ENCODE measurements around the gene ARV1.
"Not testable (repeated sequence)": the region's sequence is repeated elsewhere in the genome, so short reads cannot be mapped to it uniquely, and the experiment has no call there.

The ARV1 gene

DNA sequence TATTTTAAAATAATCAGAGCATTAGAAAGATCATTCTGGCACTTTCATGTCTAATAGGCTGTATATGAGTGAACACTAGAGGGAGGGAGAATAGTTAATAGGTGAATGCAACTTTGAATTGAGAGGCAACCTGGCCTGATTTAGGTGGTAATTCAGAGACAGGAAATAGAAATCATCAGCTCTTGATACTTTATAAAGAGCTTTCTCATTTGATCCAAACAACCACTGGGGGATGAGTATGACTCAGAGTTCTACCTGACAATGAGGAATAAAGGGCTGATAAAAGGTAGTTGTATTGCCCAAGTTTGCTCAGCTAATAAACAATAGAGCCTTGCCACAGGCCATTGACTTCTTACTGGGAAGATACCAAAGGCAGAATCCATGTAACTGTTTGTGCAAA, 66.4 kb downstream of the ARV1 start:
- no peak for DNase-seq

DNA sequence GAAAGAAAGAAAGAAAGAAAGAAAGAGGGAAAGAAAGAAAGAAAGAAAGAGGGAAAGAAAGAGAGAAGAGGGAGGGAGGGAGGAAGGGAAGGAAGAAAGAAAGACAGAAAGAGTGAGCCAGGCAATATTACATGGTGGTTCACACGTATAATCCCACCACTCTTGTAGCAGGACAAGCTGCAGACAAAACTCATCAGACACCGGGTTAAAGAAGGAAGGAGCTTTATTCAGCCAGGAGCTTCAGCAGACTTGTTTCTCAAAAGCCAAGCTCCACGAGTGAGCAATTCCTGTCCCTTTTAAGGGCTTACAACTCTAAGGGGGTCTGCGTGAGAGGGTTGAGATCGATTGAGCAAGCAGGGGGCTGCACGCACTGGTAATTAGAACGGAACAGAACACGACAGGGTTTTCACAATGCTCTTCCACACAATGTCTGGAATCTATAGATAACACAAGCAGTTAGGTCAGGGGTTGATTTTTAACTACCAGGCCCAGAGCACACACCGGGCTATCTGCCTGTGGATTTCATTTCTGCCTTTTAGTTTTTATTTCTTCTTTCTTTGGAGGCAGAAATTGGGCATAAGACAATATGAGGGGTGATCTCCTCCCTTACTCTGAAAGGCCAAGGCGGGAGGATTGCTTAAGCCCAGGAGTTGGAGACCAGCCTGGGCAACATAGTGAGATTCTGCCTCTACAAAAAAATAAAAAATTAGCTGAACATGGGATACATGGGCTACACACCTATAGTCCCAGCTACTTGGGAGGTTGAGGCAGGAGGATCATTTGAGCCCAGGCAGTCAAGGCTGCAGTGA, 67.2 kb downstream of the ARV1 start:
- DNase-seq: not testable (repeated sequence)

DNA sequence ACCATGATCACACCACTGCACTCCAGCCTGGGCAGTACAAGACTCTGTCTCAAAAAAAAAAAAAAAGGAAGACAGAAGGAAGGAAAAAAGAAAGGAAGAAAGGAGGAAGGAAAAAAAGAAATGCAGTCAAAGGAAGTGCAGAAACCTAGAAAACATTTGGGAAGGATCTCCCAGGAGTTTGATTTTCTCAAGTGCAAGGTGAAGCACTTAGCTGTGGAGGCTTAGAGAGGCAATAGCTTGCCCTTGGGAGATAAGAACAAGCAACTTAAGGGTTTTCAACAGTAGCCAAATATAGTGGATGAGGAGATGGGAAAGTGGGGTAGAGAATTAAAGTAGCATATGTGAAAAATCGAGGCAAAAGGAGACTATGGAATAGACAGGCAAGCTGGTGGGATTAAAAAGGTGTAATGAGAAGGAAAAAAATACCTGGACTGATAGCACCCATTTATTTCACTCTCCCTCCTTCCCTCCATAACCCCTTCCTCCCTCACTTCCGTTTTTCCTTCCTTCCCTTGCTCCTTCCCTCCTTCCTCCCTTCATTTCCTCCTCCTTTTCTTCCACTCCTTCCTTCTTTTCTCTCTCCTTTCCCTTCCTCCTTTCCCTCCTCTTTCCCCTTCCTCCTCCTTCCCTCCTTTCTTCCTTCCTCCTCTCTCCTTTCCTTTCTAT, 68.0 kb downstream of the ARV1 start:
- no peak for DNase-seq

DNA sequence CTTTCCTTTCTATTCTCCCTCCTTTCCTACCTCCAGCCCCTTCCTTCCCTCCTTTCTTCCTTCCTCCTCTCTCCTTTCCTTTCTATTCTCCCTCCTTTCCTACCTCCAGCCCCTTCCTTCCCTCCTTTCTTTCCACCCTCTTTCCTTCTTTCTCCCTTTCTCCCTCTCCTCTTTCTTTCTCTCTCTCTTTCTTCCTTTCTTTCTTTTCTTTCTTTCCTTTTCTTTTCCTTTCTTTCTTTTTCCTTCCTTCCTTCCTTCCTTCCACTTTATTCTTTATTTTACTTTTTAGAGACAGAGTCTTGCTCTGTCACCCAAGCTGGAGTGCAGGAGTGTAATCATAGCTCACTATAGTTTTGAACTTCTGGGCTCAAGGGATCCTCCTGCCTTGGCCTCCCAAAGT, 68.6 kb downstream of the ARV1 start:
- not testable (repeated sequence) for DNase-seq

DNA sequence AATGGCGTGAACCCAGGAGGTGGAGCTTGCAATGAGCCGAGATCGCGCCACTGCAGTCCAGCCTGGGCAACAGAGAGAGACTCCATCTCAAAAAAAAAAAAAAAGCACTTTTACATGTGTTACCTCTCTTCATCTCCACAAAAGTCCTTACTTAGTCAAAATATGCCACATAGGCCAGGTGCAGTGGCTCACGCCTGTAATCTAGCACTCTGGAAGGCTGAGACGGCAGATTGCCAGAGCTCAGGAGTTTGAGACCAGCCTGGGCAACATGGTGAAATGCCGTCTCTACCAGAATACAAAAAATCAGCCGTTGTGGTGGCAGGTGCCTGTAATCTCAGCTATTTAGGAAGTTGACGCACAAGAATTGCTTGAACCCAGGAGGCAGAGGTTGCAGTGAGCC, 69.5 kb downstream of the ARV1 start:
- DNase-seq: not testable (repeated sequence)

DNA sequence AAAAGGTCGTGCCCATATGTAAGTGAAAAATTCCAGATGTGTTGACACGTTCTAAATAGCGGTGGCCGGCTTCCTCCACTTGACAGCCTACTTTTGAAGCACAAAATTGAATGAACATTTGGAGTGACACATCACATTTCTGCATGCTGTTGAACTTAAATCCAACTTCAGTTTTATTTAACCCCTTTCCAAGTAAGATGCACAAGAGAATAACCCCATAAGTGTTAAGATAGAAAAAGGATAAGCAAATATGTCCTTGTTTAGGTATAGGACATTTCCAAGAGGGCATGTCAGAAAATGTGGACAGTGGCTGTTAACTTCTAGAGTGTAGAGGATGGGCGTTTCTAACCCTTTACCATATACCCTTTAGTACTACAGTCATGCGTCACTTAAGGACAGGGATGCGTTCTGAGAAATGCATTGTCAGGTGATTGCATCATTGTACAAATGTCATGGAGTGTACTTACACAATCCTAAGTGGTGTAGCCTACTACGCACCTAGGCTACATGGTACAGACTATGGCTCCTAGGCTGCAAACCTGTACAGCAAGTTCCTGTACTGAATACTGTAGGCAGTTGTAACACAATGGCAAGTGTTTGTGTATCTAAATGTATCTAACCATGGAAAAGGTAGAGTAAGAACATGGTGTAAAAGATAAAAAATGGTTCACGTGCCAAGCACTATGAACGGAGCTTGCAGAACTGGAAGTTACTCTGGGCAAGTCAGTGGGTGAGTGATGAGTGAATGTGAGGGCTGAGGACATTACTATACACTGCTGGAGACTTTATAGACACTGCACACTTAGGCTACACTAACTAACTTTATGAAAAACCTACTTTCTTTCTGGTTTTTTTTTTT, 70.5 kb downstream of the ARV1 start:
- DNase-seq: no peak
